ENCODE data around the gene DOCK4. TPM values are rescaled to one million over a fixed set of nuclear protein-coding genes. Genes with fewer than 3 reads are reported as not detected.

The DOCK4 gene
- total RNA-seq, 3 donors from 2014 or later: 31.7 to 43.3 (median 41.9) TPM

- TF ChIP-seq POLR2A (IDR thresholded peaks at IDR 0.05) (no peak), CTCF (IDR thresholded peaks at IDR 0.05) (no peak), POLR2AphosphoS5 (IDR thresholded peaks at IDR 0.05) (no peak)
- Histone ChIP-seq H3K4me1 (peaks cover 0 to 4% of the 10 kb centered on the region in 2 donors), H3K36me3 (no peaks in the 10 kb centered on the region), H3K27ac (no peak overlapping the region), H3K4me3 (no peak overlapping the region), H3K9me3 (no peaks in the 10 kb centered on the region), H3K27me3 (no peaks in the 10 kb centered on the region)
- intact Hi-C loops (cut with DNase I; ENCODE audit: low total_unique reads): no loop called here
- no peak for DNase-seq (ENCODE audit: low spot score in 2 of 2)
Measured at GRCh38 chr7:112104120-112104519, 102.1 kb downstream of the DOCK4 start.

DNA sequence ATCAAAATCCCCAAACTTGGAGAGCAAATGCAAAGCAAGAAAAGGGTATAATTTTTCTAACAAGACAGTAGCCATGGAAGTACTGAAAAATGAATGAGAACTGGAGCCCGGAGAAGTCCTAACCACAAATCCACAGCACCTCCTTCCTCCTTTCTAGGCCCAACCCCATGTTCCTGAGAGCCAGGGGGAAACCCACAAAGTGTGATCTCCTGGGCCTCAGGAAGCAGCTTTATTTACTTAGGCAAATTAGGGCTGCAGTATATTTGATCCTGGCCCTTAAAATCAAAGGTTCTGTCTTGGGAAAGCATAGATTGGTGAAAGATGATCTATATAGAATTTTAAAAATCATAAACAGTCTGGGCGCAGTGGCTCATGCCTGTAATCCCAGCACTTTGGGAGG is 103.0 kb downstream of the DOCK4 start:
- no peaks in the 10 kb centered on the region for H3K9me3 ChIP-seq
- H3K27ac ChIP-seq: no peak overlapping the region
- no peaks in the 10 kb centered on the region for H3K4me1 ChIP-seq
- TF ChIP-seq CTCF (IDR thresholded peaks at IDR 0.05) (no peak), POLR2AphosphoS5 (IDR thresholded peaks at IDR 0.05) (no peak), POLR2A (IDR thresholded peaks at IDR 0.05) (no peak)
- H3K4me3 ChIP-seq: no peak overlapping the region
- DNase-seq (ENCODE audit: low spot score in 2 of 2): no peak
- no peaks in the 10 kb centered on the region for H3K27me3 ChIP-seq
- intact Hi-C loops (cut with DNase I; ENCODE audit: low total_unique reads): no loop called here
- no peaks in the 10 kb centered on the region for H3K36me3 ChIP-seq

DNA sequence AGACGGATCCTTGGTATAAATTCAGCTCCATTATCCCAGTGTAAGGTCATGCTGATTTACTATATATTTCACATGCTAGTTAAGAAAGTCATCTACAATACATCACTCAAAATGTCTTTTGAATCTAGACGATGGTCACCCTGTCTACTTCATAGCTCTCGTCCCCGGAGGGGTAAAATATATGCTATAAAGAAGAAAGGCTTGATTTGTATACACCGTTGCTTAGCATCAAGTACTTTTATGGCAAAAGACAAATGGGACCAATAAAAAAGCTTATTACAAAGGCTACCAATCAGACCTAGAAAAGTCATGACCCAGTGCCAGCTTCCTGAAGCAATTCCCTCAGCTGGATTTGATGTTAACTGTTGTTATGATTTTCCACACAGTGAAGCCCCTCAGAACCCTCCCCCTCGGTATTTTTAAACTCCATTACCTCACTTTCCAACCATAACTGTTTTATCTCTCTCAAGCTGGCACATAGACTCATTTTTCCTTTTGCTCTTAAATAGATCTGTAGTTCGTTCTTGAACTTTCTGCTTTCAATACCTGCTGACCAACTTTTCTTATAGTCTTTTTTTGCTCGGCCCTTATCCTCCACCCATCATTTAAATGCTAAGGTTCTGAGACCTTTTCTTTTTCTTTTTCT is 104.9 kb downstream of the DOCK4 start:
- no peaks in the 10 kb centered on the region for H3K27me3 ChIP-seq
- H3K9me3 ChIP-seq: no peaks in the 10 kb centered on the region
- no peaks in the 10 kb centered on the region for H3K36me3 ChIP-seq
- H3K27ac ChIP-seq: no peak overlapping the region
- DNase-seq (ENCODE audit: low spot score in 2 of 2): no peak
- TF ChIP-seq CTCF (IDR thresholded peaks at IDR 0.05) (no peak), POLR2AphosphoS5 (IDR thresholded peaks at IDR 0.05) (no peak), POLR2A (IDR thresholded peaks at IDR 0.05) (no peak)
- H3K4me3 ChIP-seq: no peak overlapping the region
- intact Hi-C loops (cut with DNase I; ENCODE audit: low total_unique reads): no loop called here
- H3K4me1 ChIP-seq: no peaks in the 10 kb centered on the region

GRCh38 chr7:112097524-112097923 is 108.7 kb downstream of the DOCK4 start:
- no peak for DNase-seq (ENCODE audit: low spot score in 2 of 2)
- Histone ChIP-seq H3K4me1 (no peaks in the 10 kb centered on the region), H3K4me3 (no peak overlapping the region), H3K9me3 (no peaks in the 10 kb centered on the region), H3K27ac (no peak overlapping the region), H3K36me3 (no peaks in the 10 kb centered on the region), H3K27me3 (no peaks in the 10 kb centered on the region)
- TF ChIP-seq POLR2AphosphoS5 (IDR thresholded peaks at IDR 0.05): no peak
- TF ChIP-seq POLR2A (IDR thresholded peaks at IDR 0.05): no peak
- no peak for TF ChIP-seq CTCF (IDR thresholded peaks at IDR 0.05)
- intact Hi-C loops (cut with DNase I; ENCODE audit: low total_unique reads): no loop called here

- Histone ChIP-seq H3K4me1 (no peaks in the 10 kb centered on the region), H3K27me3 (no peaks in the 10 kb centered on the region), H3K27ac (no peak overlapping the region), H3K36me3 (no peaks in the 10 kb centered on the region), H3K9me3 (no peaks in the 10 kb centered on the region), H3K4me3 (no peak overlapping the region)
- no peak for DNase-seq (ENCODE audit: low spot score in 2 of 2)
- TF ChIP-seq CTCF (IDR thresholded peaks at IDR 0.05) (no peak), POLR2A (IDR thresholded peaks at IDR 0.05) (no peak), POLR2AphosphoS5 (IDR thresholded peaks at IDR 0.05) (no peak)
- intact Hi-C loops (cut with DNase I; ENCODE audit: low total_unique reads): no loop called here
Measured at GRCh38 chr7:112093409-112093808, 112.8 kb downstream of the DOCK4 start.
